ENCODE results near the gene ASF1B. TPM values are rescaled to one million over a fixed set of nuclear protein-coding genes. Genes with fewer than 3 reads are reported as not detected.

The ASF1B gene
- total and polyA plus RNA-seq, 2 donors (not counting 3 experiments of a cell fraction or from before 2014, with no cell fraction given) = 39.1 to 42.4 TPM

DNA sequence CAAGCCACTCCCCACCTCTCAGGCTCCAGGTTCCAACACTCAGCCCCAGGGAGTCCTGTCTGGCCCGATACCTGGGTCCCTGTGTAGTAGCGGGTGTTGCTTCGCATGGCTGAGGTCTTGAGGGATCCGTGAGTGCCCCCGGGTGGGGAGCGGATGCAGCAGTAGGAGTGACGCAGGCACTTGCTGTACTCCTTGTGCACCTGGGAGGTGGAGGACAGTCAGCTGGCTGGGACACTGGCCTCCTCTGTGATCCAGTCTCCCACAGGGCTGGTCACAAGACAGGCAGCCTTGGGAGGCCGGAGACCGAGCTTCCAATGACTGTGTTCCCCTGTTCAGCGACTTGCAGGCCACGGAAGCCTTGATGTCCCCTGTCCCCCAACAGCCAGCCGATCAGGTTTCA, 16.3 kb upstream of the ASF1B start:
- Histone ChIP-seq H3K9me3 (replicated peaks; ENCODE audit: control insufficient read depth, insufficient read depth, low read length) (no peaks in the 10 kb centered on the region), H3K4me1 (ENCODE audit: control insufficient read depth, extremely low read depth, insufficient read depth, low read length) (peaks cover 24% of the 10 kb centered on the region), H3K4me2 (ENCODE audit: insufficient read depth, low read length) (no peak overlapping the region), H3K79me2 (ENCODE audit: control insufficient read depth, insufficient read depth, low read length) (no peaks in the 10 kb centered on the region), H3K9me1 (replicated peaks; ENCODE audit: control insufficient read depth, extremely low read depth, insufficient read depth, low read length) (no peaks in the 10 kb centered on the region), H3K36me3 (ENCODE audit: control insufficient read depth in 2 of 2, extremely low read depth in 1 of 2, insufficient read depth in 2 of 2, low read length in 2 of 2) (peaks cover 2 to 16% of the 10 kb centered on the region in 2 experiments), H2AFZ (ENCODE audit: low read depth, low read length) (no peak overlapping the region), H3K9ac (replicated peaks; ENCODE audit: extremely low read depth, insufficient read depth, low read length) (no peak overlapping the region), H4K20me1 (replicated peaks; ENCODE audit: control insufficient read depth, extremely low read depth, insufficient read depth, low read length) (no peaks in the 10 kb centered on the region), H3K4me3 (replicated peaks in 1 of 3; ENCODE audit: insufficient read depth in 1 of 3, low read depth in 1 of 3, low read length in 3 of 3) (no peak overlapping the region), H3K27ac (ENCODE audit: insufficient read depth, low read depth, low read length) (no peak overlapping the region), H3K27me3 (ENCODE audit: control insufficient read depth in 2 of 2, insufficient read depth in 2 of 2, low read length in 2 of 2) (no peaks in the 10 kb centered on the region)
- FAIRE-seq (no peak), DNase-seq (ENCODE audit: low read depth, low spot score) (no peak)
- no TSS peak for BruUV-seq (replicated peaks)
- CTCF ChIA-PET = interaction anchor here (1.7 to 2.0 kb wide), 2 partner anchors 16 to 196 kb away, joined by 5 to 7 read pairs; partner anchors contain the start of gene ASF1B
- POLR2A ChIA-PET = no interaction called here
- intact Hi-C loops (cut with micrococcal nuclease) = no loop called here
- TF ChIP-seq POLR2AphosphoS5 (IDR thresholded peaks at IDR 0.05; ENCODE audit: insufficient read depth, low read depth, low read length) (no peak), EZH2 (IDR thresholded peaks at IDR 0.05; ENCODE audit: borderline replicate concordance, low read depth, low read length, severe bottlenecking) (no peak), JUN (IDR thresholded peaks at IDR 0.05; ENCODE audit: borderline replicate concordance, insufficient read depth, insufficient read length, low read depth) (no peak), FOS (IDR thresholded peaks at IDR 0.05; ENCODE audit: borderline replicate concordance, insufficient read depth, low read length) (no peak), POLR2A (IDR thresholded peaks at IDR 0.05; ENCODE audit: low read depth, low read length) (no peak)
- TF ChIP-seq, protein P1, sequence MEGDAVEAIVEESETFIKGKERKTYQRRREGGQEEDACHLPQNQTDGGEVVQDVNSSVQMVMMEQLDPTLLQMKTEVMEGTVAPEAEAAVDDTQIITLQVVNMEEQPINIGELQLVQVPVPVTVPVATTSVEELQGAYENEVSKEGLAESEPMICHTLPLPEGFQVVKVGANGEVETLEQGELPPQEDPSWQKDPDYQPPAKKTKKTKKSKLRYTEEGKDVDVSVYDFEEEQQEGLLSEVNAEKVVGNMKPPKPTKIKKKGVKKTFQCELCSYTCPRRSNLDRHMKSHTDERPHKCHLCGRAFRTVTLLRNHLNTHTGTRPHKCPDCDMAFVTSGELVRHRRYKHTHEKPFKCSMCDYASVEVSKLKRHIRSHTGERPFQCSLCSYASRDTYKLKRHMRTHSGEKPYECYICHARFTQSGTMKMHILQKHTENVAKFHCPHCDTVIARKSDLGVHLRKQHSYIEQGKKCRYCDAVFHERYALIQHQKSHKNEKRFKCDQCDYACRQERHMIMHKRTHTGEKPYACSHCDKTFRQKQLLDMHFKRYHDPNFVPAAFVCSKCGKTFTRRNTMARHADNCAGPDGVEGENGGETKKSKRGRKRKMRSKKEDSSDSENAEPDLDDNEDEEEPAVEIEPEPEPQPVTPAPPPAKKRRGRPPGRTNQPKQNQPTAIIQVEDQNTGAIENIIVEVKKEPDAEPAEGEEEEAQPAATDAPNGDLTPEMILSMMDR (IDR thresholded peaks at IDR 0.05; ENCODE audit: extremely low read depth in 1 of 2, insufficient read depth in 1 of 2, low read depth in 1 of 2, low read length in 2 of 2) = no peak
- dilution Hi-C loops (cut with MboI; ENCODE audit: extremely low pct_ligation_motif_present, low sequenced_read_pairs) = no loop called here
